PC-3 (cell line): ENCODE results near the gene PAPSS2.

ENCODE experiments used
- EZH2 ChIP-seq: fragments of 300-600 bp; sonication (generic); IDR thresholded peaks from one replicate; pipeline ENCODE4 v1.6.1; 2017; ENCODE audit warnings: antibody characterized with exemption, mild to moderate bottlenecking, low read length; ENCODE audit not compliant: unreplicated experiment
- EZH2phosphoT487 ChIP-seq: fragments of 300-600 bp; sonication (generic); IDR thresholded peaks from 2 replicates; pipeline ENCODE4 v1.6.1; 2018; ENCODE audit warnings: mild to moderate bottlenecking, antibody characterized with exemption, low read length, borderline replicate concordance

DNA sequence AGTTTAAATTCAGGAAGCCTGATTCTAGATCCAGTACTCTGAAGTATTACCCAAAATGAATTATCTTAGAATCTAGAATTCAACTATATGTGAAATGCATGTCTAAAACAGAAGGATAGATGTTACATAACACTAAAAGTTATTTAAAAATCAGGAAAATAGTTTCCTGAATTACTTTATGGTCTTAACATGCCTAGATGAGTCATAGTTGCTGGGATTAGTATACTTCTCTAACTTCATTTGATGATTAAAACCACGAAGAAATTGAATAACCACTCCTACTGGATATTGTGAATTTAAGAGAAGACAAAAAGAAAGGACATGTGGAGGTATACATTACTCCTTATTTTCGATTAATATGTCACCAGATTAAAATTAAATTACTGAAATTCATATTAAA, 92.9 kb downstream of the PAPSS2 start:
- TF ChIP-seq EZH2phosphoT487 (no peak), EZH2 (no peak)
